GM06990 (cell line): ENCODE measurements around the gene MAP2K2.

Experiments
- DNase-seq: peaks from one replicate; pipeline ENCODE4 v3.0.0-alpha.2; 2011; ENCODE audit not compliant: insufficient read length; ENCODE audit errors: extremely low read depth
- H3K27me3 ChIP-seq: replicated peaks from 2 replicates; pipeline ENCODE4 v1.6.0; 2011; ENCODE audit warnings: low read length; ENCODE audit not compliant: control insufficient read depth, insufficient read depth
- H3K36me3 ChIP-seq: 2 replicates; pipeline ENCODE4 v1.5.1; 2011; ENCODE audit warnings: low read length; ENCODE audit not compliant: control insufficient read depth, insufficient read depth
- H3K4me3 ChIP-seq: replicated peaks from 2 replicates; pipeline ENCODE4 v1.5.1; 2011; ENCODE audit warnings: low read depth, mild to moderate bottlenecking, control low read depth, low read length
- TF ChIP-seq, protein P1 (sequence below): IDR thresholded peaks from 2 replicates; pipeline ENCODE4 v1.5.1; 2011; ENCODE audit warnings: low read length, control low read depth, mild to moderate bottlenecking, inconsistent platforms; ENCODE audit not compliant: insufficient read depth, poor library complexity, severe bottlenecking

MAP2K2 gene

DNA sequence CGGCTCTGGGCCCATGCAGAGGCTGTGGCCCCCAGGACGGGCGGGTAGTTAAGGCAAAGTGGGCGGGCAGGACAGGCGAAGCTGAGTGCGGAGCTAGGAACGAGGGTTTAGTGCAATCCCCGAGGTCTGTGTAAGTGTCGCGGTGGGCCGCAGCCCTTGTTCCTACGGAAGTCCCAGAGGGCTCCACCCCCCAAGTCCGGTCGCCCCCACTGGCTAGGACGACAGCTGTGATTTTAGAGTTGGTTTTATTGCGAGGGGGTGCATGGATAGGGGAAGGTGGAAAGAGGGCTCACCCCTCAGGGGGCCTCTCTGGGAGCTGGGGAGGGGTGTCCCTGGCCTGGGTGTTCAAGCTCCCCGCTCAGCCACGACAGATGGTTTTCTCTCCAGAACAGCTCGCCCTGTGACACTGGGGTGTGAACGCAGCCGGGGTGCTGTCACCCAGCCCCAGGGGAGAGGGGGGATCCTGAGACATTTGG, 78.9 kb downstream of the MAP2K2 start:
- no peaks in the 10 kb centered on the region for H3K27me3 ChIP-seq
- TF ChIP-seq, protein P1, sequence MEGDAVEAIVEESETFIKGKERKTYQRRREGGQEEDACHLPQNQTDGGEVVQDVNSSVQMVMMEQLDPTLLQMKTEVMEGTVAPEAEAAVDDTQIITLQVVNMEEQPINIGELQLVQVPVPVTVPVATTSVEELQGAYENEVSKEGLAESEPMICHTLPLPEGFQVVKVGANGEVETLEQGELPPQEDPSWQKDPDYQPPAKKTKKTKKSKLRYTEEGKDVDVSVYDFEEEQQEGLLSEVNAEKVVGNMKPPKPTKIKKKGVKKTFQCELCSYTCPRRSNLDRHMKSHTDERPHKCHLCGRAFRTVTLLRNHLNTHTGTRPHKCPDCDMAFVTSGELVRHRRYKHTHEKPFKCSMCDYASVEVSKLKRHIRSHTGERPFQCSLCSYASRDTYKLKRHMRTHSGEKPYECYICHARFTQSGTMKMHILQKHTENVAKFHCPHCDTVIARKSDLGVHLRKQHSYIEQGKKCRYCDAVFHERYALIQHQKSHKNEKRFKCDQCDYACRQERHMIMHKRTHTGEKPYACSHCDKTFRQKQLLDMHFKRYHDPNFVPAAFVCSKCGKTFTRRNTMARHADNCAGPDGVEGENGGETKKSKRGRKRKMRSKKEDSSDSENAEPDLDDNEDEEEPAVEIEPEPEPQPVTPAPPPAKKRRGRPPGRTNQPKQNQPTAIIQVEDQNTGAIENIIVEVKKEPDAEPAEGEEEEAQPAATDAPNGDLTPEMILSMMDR, result no peak
- DNase-seq, result no peak
- H3K4me3 ChIP-seq, result no peak overlapping the region
- peaks cover 14% of the 10 kb centered on the region for H3K36me3 ChIP-seq

DNA sequence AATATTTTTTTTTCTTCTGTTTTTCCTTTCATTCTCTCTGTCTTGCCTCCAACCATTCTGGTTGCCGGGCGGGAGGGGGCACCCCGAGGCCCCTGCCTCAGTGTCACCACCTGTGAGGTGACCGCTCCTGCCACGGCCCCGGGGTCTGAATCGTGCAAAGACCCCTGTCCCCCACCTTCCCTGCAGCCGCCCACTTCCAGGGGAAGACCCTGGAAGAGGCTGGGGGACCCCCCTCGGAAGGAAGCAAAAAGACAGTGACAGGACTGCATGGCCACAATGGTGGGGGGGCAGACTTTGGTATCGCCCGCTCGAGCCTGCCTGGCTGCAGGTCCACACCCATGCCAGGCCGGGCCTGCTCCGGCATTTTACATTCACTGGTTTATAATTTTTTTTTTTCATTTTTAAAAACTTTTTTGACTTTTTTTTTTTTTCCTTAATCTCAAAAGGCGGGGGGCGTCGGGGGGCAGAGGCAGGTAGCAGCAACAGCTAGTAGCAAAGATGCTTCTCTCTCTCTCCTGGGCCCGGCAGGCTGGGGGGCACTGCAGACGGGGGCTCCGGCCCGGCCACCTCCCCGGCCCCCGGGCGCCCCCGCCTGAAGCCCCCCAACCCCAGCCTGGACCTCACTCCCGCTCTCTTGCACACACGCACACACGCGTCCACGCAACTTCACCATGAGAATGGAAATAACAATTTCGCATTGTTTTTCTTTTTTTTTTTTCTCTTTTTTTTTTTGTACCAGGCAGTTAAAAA, 79.8 kb downstream of the MAP2K2 start:
- peak; percentile 5 for DNase-seq
- TF ChIP-seq, protein P1, result no peak
- no peaks in the 10 kb centered on the region for H3K27me3 ChIP-seq
- peaks cover 8% of the 10 kb centered on the region for H3K36me3 ChIP-seq
- H3K4me3 ChIP-seq, result no peak overlapping the region

DNA sequence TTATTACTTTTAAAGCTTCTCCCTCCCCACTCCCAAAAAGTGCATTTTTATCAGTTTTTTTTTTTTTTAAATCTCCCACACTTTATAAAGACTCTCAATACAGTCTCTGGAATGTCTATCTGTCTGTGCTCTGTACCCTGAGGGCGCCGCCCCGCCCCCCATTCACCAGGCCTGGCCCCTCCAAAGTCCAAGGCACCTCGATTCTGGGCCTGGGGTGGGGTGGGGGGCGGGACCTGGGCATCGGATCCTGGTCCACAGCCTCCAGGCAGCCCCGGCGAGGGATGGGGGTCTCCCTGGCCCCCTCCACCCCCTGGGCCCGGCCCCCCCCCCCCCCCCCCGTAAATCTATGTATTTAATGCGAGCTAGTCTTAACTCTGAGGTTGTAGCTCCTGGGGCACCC, 80.5 kb downstream of the MAP2K2 start:
- H3K36me3 ChIP-seq, result peaks cover 8% of the 10 kb centered on the region
- TF ChIP-seq, protein P1, result no peak
- peak; percentile 20 for DNase-seq
- no peak overlapping the region for H3K4me3 ChIP-seq
- H3K27me3 ChIP-seq, result no peaks in the 10 kb centered on the region

DNA sequence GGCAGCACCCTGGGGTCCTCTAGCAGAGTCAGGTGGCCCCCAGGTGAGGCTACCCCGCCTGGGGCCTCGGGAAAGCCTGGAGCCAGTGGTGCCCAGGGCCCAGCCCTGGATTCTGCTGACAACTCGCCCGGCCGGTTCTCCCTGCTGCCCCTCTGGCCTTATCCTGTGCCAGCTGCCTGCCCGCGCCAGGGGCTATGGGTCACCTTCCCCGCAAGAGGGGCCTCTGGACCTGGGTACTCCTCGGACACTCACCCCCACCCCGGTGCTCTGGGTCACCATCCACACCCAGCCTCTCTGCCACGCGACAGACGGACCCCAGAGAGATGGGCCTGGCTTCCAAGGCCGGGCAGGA, 81.2 kb downstream of the MAP2K2 start:
- peak; percentile 14 for DNase-seq
- Histone ChIP-seq H3K36me3 (peaks cover 6% of the 10 kb centered on the region), H3K27me3 (no peaks in the 10 kb centered on the region), H3K4me3 (no peak overlapping the region)
- TF ChIP-seq, protein P1, result no peak

DNA sequence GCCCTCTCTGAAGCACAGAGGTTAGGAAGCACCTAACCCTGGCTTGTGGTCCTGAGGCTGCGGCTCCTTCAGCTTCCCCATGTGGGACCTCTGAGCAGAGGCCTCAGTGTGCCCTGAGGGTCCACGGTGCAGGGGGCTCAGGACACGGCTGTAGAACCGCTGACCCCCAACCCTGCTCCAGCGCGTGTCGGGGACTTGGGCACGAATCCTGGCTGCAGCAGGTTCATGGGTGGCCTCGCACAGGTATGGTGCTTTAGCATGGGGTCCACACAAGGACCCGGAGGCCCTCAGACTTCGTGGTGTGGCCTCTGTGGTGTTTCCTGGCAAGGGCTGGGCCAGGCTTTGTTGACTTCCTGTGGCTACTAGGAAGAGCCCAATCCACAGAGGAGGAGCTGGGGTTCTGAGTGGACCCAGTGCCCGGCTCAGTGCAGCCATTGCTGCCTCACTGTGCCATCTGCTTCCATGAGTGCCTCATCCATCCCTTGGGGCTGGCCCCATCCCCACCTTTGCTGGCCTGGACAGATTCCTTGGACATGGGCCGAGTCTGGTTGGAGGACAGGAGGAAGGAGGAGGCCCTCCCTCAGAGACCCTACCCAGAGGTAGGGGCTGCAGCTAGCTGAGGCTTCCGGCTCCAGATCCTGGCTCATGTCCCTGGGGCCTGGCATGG, 81.7 kb downstream of the MAP2K2 start:
- peak; percentile 6 for DNase-seq
- H3K4me3 ChIP-seq, result no peak overlapping the region
- no peaks in the 10 kb centered on the region for H3K27me3 ChIP-seq
- TF ChIP-seq, protein P1, result no peak
- H3K36me3 ChIP-seq, result peaks cover 6% of the 10 kb centered on the region
